HG02852 (cell line): ENCODE measurements around the gene ZNF835.

ENCODE experiments used
- ATAC-seq: cut with Tn5 transposase; IDR thresholded peaks from one replicate; pipeline ENCODE4 v1.9.1; 2021; ENCODE audit warnings: mild to moderate bottlenecking, moderate library complexity; ENCODE audit not compliant: unreplicated experiment

The ZNF835 gene

GRCh38 chr19:56664511-56664910, 7.0 kb downstream of the ZNF835 start:
- no peak for ATAC-seq

- no peak for ATAC-seq
Observed at GRCh38 chr19:56663931-56664500, 7.5 kb downstream of the ZNF835 start.

- ATAC-seq, result no peak
Observed at GRCh38 chr19:56661248-56661647, 10.3 kb downstream of the ZNF835 start.

- no peak for ATAC-seq
Observed at GRCh38 chr19:56660381-56661107, 11.0 kb downstream of the ZNF835 start.

- ATAC-seq, result no peak
Observed at GRCh38 chr19:56654151-56654550, 17.4 kb downstream of the ZNF835 start.

- no peak for ATAC-seq
Observed at GRCh38 chr19:56643460-56643955, 28.0 kb downstream of the ZNF835 start.

- no peak for ATAC-seq
Observed at GRCh38 chr19:56642711-56643459, 28.7 kb downstream of the ZNF835 start, which contains the start of gene SMIM17. Gene SMIM17 (plus strand): TSS chr19:56643159. CDS start chr19:56645668, 2,509 bp downstream.

- no peak for ATAC-seq
Observed at GRCh38 chr19:56639217-56639616, 32.3 kb downstream of the ZNF835 start.

GRCh38 chr19:56637976-56638555, 33.5 kb downstream of the ZNF835 start:
- no peak for ATAC-seq

GRCh38 chr19:56633021-56633420, 38.5 kb downstream of the ZNF835 start:
- ATAC-seq, result no peak

GRCh38 chr19:56625708-56626107, 45.8 kb downstream of the ZNF835 start:
- no peak for ATAC-seq

- no peak for ATAC-seq
Observed at GRCh38 chr19:56623006-56623405, 48.6 kb downstream of the ZNF835 start.

GRCh38 chr19:56622374-56622773, 49.2 kb downstream of the ZNF835 start:
- no peak for ATAC-seq

- no peak for ATAC-seq
Observed at GRCh38 chr19:56619121-56619520, 52.4 kb downstream of the ZNF835 start.

- no peak for ATAC-seq
Observed at GRCh38 chr19:56617531-56617930, 54.0 kb downstream of the ZNF835 start.

GRCh38 chr19:56613639-56614038, 57.9 kb downstream of the ZNF835 start:
- ATAC-seq, result no peak

GRCh38 chr19:56612737-56613136, 58.8 kb downstream of the ZNF835 start:
- no peak for ATAC-seq
